ENCODE data around the gene ITGBL1.

Gene ITGBL1

DNA sequence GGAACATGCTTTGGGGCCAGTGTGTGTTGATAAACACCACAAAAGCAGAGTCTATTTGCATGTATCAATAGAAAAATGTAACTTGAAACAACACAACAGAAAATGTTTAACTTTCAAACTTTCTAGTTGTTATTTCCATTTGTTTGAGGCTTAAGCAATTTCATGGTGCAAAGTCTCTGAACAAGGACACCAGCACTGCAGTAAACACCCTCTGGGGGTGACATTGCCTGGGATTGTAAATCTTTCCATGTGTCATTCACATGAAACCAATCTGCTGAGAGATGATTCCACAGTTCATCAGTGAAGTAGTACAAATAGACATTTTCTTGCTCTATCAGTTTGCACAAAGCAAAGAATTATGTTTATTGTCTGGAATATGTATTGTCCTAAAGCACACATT, 124.5 kb downstream of the ITGBL1 start:
- H3K36me3 ChIP-seq (ENCODE audit: control insufficient read depth, insufficient read depth, low read length), result no peaks in the 10 kb centered on the region
- no peaks in the 10 kb centered on the region for H3K27me3 ChIP-seq (ENCODE audit: control insufficient read depth, insufficient read depth, low read length)
- no peaks in the 10 kb centered on the region for H3K4me1 ChIP-seq (ENCODE audit: control insufficient read depth, insufficient read depth, low read length)
- H3K4me3 ChIP-seq (ENCODE audit: low read depth, low read length), result no peak overlapping the region
- no peak overlapping the region for H3K9ac ChIP-seq (ENCODE audit: low read depth, low read length)
- H3K9me3 ChIP-seq (ENCODE audit: control insufficient read depth, insufficient read depth, low read length), result no peaks in the 10 kb centered on the region

DNA sequence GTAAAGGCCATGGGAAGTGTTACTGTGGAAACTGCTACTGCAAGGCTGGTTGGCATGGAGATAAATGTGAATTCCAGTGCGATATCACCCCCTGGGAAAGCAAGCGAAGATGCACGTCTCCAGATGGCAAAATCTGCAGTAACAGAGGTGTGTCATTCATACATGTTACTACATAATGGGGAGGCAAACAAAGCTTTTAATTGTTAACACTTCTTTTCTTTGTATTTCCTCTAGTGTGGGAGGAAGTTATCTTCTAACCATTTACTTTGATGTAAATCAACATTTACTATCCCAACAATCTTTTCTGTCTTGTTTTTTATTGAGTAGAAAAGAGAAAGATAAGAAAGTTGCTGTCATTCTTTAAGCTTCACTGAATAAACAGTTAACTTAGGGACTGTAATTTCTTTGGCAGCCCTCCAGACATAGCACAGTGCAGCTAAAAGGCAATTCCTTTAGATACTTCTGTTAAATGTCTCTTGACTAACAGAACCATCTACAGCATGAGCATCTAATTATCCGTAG, 126.9 kb downstream of the ITGBL1 start:
- Histone ChIP-seq H3K4me1 (ENCODE audit: control insufficient read depth, insufficient read depth, low read length) (no peaks in the 10 kb centered on the region), H3K27me3 (ENCODE audit: control insufficient read depth, insufficient read depth, low read length) (no peaks in the 10 kb centered on the region), H3K9me3 (ENCODE audit: control insufficient read depth, insufficient read depth, low read length) (no peaks in the 10 kb centered on the region), H3K9ac (ENCODE audit: low read depth, low read length) (no peak overlapping the region), H3K4me3 (ENCODE audit: low read depth, low read length) (no peak overlapping the region), H3K36me3 (ENCODE audit: control insufficient read depth, insufficient read depth, low read length) (no peaks in the 10 kb centered on the region)

GRCh38 chr13:101584331-101584730, 131.9 kb downstream of the ITGBL1 start:
- Histone ChIP-seq H3K4me1 (ENCODE audit: control insufficient read depth, insufficient read depth, low read length) (no peaks in the 10 kb centered on the region), H3K27me3 (ENCODE audit: control insufficient read depth, insufficient read depth, low read length) (no peaks in the 10 kb centered on the region), H3K36me3 (ENCODE audit: control insufficient read depth, insufficient read depth, low read length) (no peaks in the 10 kb centered on the region), H3K4me3 (ENCODE audit: low read depth, low read length) (no peak overlapping the region), H3K9ac (ENCODE audit: low read depth, low read length) (no peak overlapping the region), H3K9me3 (ENCODE audit: control insufficient read depth, insufficient read depth, low read length) (no peaks in the 10 kb centered on the region)

- Histone ChIP-seq H3K9me3 (ENCODE audit: control insufficient read depth, insufficient read depth, low read length) (no peaks in the 10 kb centered on the region), H3K36me3 (ENCODE audit: control insufficient read depth, insufficient read depth, low read length) (no peaks in the 10 kb centered on the region), H3K27me3 (ENCODE audit: control insufficient read depth, insufficient read depth, low read length) (no peaks in the 10 kb centered on the region), H3K4me1 (ENCODE audit: control insufficient read depth, insufficient read depth, low read length) (no peaks in the 10 kb centered on the region), H3K4me3 (ENCODE audit: low read depth, low read length) (no peak overlapping the region), H3K9ac (ENCODE audit: low read depth, low read length) (no peak overlapping the region)
These were observed 138.0 kb downstream of the ITGBL1 start for GRCh38 chr13:101590479-101590878.

GRCh38 chr13:101594936-101595335, 142.5 kb downstream of the ITGBL1 start:
- no peaks in the 10 kb centered on the region for H3K9me3 ChIP-seq (ENCODE audit: control insufficient read depth, insufficient read depth, low read length)
- H3K9ac ChIP-seq (ENCODE audit: low read depth, low read length), result no peak overlapping the region
- no peaks in the 10 kb centered on the region for H3K4me1 ChIP-seq (ENCODE audit: control insufficient read depth, insufficient read depth, low read length)
- no peak overlapping the region for H3K4me3 ChIP-seq (ENCODE audit: low read depth, low read length)
- H3K27me3 ChIP-seq (ENCODE audit: control insufficient read depth, insufficient read depth, low read length), result no peaks in the 10 kb centered on the region
- H3K36me3 ChIP-seq (ENCODE audit: control insufficient read depth, insufficient read depth, low read length), result no peaks in the 10 kb centered on the region

- H3K27me3 ChIP-seq (ENCODE audit: control insufficient read depth, insufficient read depth, low read length), result no peaks in the 10 kb centered on the region
- no peak overlapping the region for H3K4me3 ChIP-seq (ENCODE audit: low read depth, low read length)
- no peaks in the 10 kb centered on the region for H3K4me1 ChIP-seq (ENCODE audit: control insufficient read depth, insufficient read depth, low read length)
- H3K36me3 ChIP-seq (ENCODE audit: control insufficient read depth, insufficient read depth, low read length), result no peaks in the 10 kb centered on the region
- no peak overlapping the region for H3K9ac ChIP-seq (ENCODE audit: low read depth, low read length)
- no peaks in the 10 kb centered on the region for H3K9me3 ChIP-seq (ENCODE audit: control insufficient read depth, insufficient read depth, low read length)
These were observed 144.3 kb downstream of the ITGBL1 start for GRCh38 chr13:101596803-101597202.

DNA sequence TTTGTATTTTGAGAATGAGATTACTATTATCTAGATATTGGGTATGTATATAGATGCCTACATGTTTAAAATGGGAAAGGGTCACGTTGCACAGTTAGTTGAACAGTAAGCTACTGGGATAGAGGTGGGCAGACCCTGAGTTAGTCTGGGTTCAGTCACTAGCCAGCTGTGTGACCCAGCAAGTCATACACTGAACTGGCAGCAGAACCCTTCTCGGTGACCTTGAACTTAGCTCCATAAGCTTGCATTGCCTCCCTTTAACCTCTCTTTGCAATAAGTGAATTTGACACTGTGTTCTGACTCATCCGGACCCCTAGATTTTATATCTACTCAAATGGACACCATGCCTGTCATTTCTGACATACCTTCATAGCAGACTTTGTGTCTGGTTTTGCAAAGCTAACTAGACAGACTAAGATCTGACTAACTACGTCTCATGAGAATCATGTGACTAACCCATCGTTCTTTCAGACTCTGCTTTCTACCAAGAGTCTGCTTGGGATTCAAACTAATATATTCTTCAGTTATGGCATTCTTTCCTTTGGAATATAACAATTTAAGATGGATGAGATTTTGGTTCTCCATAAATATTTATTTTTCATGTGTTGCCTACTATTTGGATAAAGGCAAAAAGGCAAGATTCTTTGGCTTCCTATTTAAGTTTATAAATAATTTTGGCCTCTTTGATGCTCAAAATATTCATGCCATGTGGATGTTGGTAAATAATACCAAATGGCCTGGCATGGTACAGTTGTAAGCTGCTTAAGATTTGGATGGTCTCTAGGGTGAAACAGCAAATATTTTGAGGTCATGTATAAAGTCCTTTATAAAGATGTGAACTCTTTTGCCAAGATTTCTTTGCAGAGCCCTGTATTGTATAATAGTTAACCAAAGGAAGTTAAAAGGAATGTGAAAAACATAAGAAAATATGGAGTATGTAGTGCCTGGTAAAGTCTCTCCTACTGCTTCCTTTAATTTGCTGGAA, 159.3 kb downstream of the ITGBL1 start:
- H3K36me3 ChIP-seq (ENCODE audit: control insufficient read depth, insufficient read depth, low read length), result no peaks in the 10 kb centered on the region

GRCh38 chr13:101612735-101613134, 160.3 kb downstream of the ITGBL1 start:
- Histone ChIP-seq H3K4me3 (ENCODE audit: low read depth, low read length) (no peak overlapping the region), H3K9me3 (ENCODE audit: control insufficient read depth, insufficient read depth, low read length) (no peaks in the 10 kb centered on the region), H3K4me1 (ENCODE audit: control insufficient read depth, insufficient read depth, low read length) (no peaks in the 10 kb centered on the region), H3K27me3 (ENCODE audit: control insufficient read depth, insufficient read depth, low read length) (no peaks in the 10 kb centered on the region), H3K36me3 (ENCODE audit: control insufficient read depth, insufficient read depth, low read length) (no peaks in the 10 kb centered on the region), H3K9ac (ENCODE audit: low read depth, low read length) (no peak overlapping the region)

More for the DNA sequence above, 159.3 kb downstream of the ITGBL1 start:
- Histone ChIP-seq H3K4me3 (ENCODE audit: low read depth, low read length) (no peak overlapping the region), H3K27me3 (ENCODE audit: control insufficient read depth, insufficient read depth, low read length) (no peaks in the 10 kb centered on the region), H3K4me1 (ENCODE audit: control insufficient read depth, insufficient read depth, low read length) (no peaks in the 10 kb centered on the region), H3K9me3 (ENCODE audit: control insufficient read depth, insufficient read depth, low read length) (no peaks in the 10 kb centered on the region), H3K9ac (ENCODE audit: low read depth, low read length) (no peak overlapping the region)

- Histone ChIP-seq H3K4me3 (ENCODE audit: low read depth, low read length) (no peak overlapping the region), H3K4me1 (ENCODE audit: control insufficient read depth, insufficient read depth, low read length) (no peaks in the 10 kb centered on the region), H3K27me3 (ENCODE audit: control insufficient read depth, insufficient read depth, low read length) (no peaks in the 10 kb centered on the region), H3K9me3 (ENCODE audit: control insufficient read depth, insufficient read depth, low read length) (no peaks in the 10 kb centered on the region), H3K36me3 (ENCODE audit: control insufficient read depth, insufficient read depth, low read length) (no peaks in the 10 kb centered on the region), H3K9ac (ENCODE audit: low read depth, low read length) (no peak overlapping the region)
These were observed 162.0 kb downstream of the ITGBL1 start for GRCh38 chr13:101614491-101614890.

- no peak overlapping the region for H3K4me3 ChIP-seq (ENCODE audit: low read depth, low read length)
- H3K36me3 ChIP-seq (ENCODE audit: control insufficient read depth, insufficient read depth, low read length), result no peaks in the 10 kb centered on the region
- H3K9ac ChIP-seq (ENCODE audit: low read depth, low read length), result no peak overlapping the region
- H3K4me1 ChIP-seq (ENCODE audit: control insufficient read depth, insufficient read depth, low read length), result peaks cover 13% of the 10 kb centered on the region
- no peaks in the 10 kb centered on the region for H3K27me3 ChIP-seq (ENCODE audit: control insufficient read depth, insufficient read depth, low read length)
- no peaks in the 10 kb centered on the region for H3K9me3 ChIP-seq (ENCODE audit: control insufficient read depth, insufficient read depth, low read length)
These were observed 166.1 kb downstream of the ITGBL1 start for GRCh38 chr13:101618440-101619187.

GRCh38 chr13:101621099-101621498, 168.6 kb downstream of the ITGBL1 start:
- Histone ChIP-seq H3K36me3 (ENCODE audit: control insufficient read depth, insufficient read depth, low read length) (no peaks in the 10 kb centered on the region), H3K9me3 (ENCODE audit: control insufficient read depth, insufficient read depth, low read length) (no peaks in the 10 kb centered on the region)

More at GRCh38 chr13:101621099-101621498, 168.6 kb downstream of the ITGBL1 start:
- peaks cover 13% of the 10 kb centered on the region for H3K4me1 ChIP-seq (ENCODE audit: control insufficient read depth, insufficient read depth, low read length)
- H3K9ac ChIP-seq (ENCODE audit: low read depth, low read length), result no peak overlapping the region
- no peak overlapping the region for H3K4me3 ChIP-seq (ENCODE audit: low read depth, low read length)
- no peaks in the 10 kb centered on the region for H3K27me3 ChIP-seq (ENCODE audit: control insufficient read depth, insufficient read depth, low read length)
